GM19372 (cell line): ENCODE results near the gene MYBL2.
A peak's percentile ranks its signal among the peaks of the same experiment; 100 is the strongest.
"Not testable (repeated sequence)": the region's sequence is repeated elsewhere in the genome, so short reads cannot be mapped to it uniquely, and the experiment has no call there.

Source experiments
- ATAC-seq: cut with Tn5 transposase; IDR thresholded peaks from one replicate; pipeline ENCODE4 v1.9.1; 2021; ENCODE audit warnings: mild to moderate bottlenecking, low read depth, moderate library complexity; ENCODE audit not compliant: unreplicated experiment

The MYBL2 gene

GRCh38 chr20:43666376-43667328, at the start of gene MYBL2:
Gene MYBL2 (plus strand): TSS chr20:43667114. CDS start chr20:43667284, 170 bp downstream.
- peak; percentile 73 for ATAC-seq

- ATAC-seq, result no peak
Measured at GRCh38 chr20:43631598-43631997, 35.3 kb upstream of the MYBL2 start.

GRCh38 chr20:43636429-43636828, 30.5 kb upstream of the MYBL2 start:
- ATAC-seq, result no peak

- ATAC-seq, result no peak
Measured at GRCh38 chr20:43642548-43642947, 24.4 kb upstream of the MYBL2 start.

- ATAC-seq, result no peak
Measured at GRCh38 chr20:43650997-43651525, 15.9 kb upstream of the MYBL2 start.

GRCh38 chr20:43651650-43652184, 15.2 kb upstream of the MYBL2 start:
- ATAC-seq, result not testable (repeated sequence)

- no peak for ATAC-seq
Measured at GRCh38 chr20:43653966-43654365, 12.9 kb upstream of the MYBL2 start.

GRCh38 chr20:43655176-43655575, 11.7 kb upstream of the MYBL2 start:
- ATAC-seq, result not testable (repeated sequence)

GRCh38 chr20:43655937-43656336, 11.0 kb upstream of the MYBL2 start:
- ATAC-seq, result no peak

GRCh38 chr20:43658069-43658722, 8.7 kb upstream of the MYBL2 start:
- no peak for ATAC-seq

- ATAC-seq, result no peak
Measured at GRCh38 chr20:43658723-43659419, 8.0 kb upstream of the MYBL2 start.

GRCh38 chr20:43662943-43663655, 3.8 kb upstream of the MYBL2 start:
- ATAC-seq, result no peak

GRCh38 chr20:43665466-43666176, 1.3 kb upstream of the MYBL2 start:
- no peak for ATAC-seq

- ATAC-seq, result peak; percentile 37
Measured at GRCh38 chr20:43667341-43668132, 623 bp downstream of the MYBL2 start.

GRCh38 chr20:43669332-43669731, 2.4 kb downstream of the MYBL2 start:
- ATAC-seq, result no peak

- no peak for ATAC-seq
Measured at GRCh38 chr20:43670423-43670822, 3.5 kb downstream of the MYBL2 start.

GRCh38 chr20:43676368-43676767, 9.5 kb downstream of the MYBL2 start:
- ATAC-seq, result no peak

- no peak for ATAC-seq
Measured at GRCh38 chr20:43680981-43681380, 14.1 kb downstream of the MYBL2 start.
